SJSA1 (cell line): ENCODE measurements around the gene UBC. TPM values are rescaled to one million over a fixed set of nuclear protein-coding genes. Genes with fewer than 3 reads are reported as not detected.
"Not testable (repeated sequence)": the region's sequence is repeated elsewhere in the genome, so short reads cannot be mapped to it uniquely, and the experiment has no call there.

Experiments
- DNase-seq, 2 experiments: peaks; one replicate each; pipeline ENCODE4 v3.0.0-alpha.2; 2015 to 2020; ENCODE audit warnings: low spot score in 2 of 2, low read depth in 1 of 2
- H3K27ac ChIP-seq: fragments of 250-450 bp; sonication (Bioruptor Pico); 2 replicates; pipeline ENCODE4 v1.5.1; 2020; ENCODE audit warnings: mild to moderate bottlenecking, moderate library complexity
- H3K27me3 ChIP-seq: fragments of 250-450 bp; sonication (Bioruptor Pico); replicated peaks from 2 replicates; pipeline ENCODE4 v1.5.1; 2020; ENCODE audit warnings: mild to moderate bottlenecking, moderate library complexity
- H3K36me3 ChIP-seq: fragments of 250-450 bp; sonication (Bioruptor Pico); 2 replicates; pipeline ENCODE4 v1.5.1; 2020; ENCODE audit warnings: mild to moderate bottlenecking
- H3K4me1 ChIP-seq: fragments of 250-450 bp; sonication (Bioruptor Pico); replicated peaks from 2 replicates; pipeline ENCODE4 v1.6.1; 2021; ENCODE audit warnings: mild to moderate bottlenecking
- H3K4me3 ChIP-seq: fragments of 250-450 bp; sonication (Bioruptor Pico); 2 replicates; pipeline ENCODE4 v1.5.1; 2020; ENCODE audit warnings: mild to moderate bottlenecking
- H3K9me3 ChIP-seq: fragments of 250-450 bp; sonication (Bioruptor Pico); replicated peaks from 2 replicates; pipeline ENCODE4 v1.5.1; 2020; ENCODE audit warnings: mild to moderate bottlenecking
- total RNA-seq: library from RNA; depleted of rRNA; stranded (reverse); fragments of >200 nt; shearing (Covaris generic); gene quantifications from 2 replicates; pipeline ENCODE4 v1.2.3, GENCODE V29; 2014

Gene UBC
- total RNA-seq, 1 experiment from 2014 or later = 1,026 TPM

DNA sequence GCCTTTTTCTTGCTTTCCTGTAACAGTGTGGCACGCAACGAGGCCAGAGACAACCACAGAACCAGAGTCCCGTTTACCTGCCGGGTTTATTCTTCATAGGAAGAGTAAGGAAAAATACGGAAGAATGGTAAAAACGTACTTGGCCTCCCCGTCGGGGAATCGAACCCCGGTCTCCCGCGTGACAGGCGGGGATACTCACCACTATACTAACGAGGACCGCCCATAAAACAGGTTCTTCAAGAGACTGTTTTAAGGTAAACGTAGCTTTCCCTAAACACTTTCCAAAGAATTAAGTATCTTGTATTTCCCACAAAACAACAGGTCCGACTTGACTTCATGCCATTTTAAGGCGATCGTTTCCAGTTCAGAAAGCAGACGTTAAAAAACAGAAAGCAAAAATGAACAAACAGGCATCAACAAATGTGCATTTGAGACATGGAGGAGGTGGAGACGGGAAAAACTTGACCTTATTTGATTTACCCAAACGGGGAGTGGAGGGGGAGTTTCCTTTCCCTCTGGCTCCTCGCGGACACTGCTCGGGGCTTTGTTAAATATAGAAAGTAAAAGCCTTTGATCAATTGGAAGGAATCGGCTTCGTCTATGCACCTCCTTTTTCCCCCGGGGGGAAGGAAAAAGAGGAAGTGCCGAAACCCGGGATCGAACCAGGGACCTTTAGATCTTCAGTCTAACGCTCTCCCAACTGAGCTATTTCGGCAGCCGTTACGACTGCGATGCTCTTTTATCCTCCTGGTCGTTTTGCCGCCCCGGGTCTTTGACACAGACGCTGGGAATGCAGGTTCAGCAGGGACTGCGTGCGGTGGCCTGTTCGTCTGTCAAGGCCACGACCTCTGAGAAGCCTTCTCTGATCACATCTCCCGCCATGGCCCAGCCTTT, 13.0 kb upstream of the UBC start:
- Histone ChIP-seq H3K27me3 (no peaks in the 10 kb centered on the region), H3K36me3 (no peaks in the 10 kb centered on the region), H3K27ac (peak overlapping the region; percentile 2; the same call in 1 of the 2 replicates), H3K9me3 (no peaks in the 10 kb centered on the region), H3K4me1 (peaks cover 17% of the 10 kb centered on the region), H3K4me3 (peak overlapping the region; percentile 46)
- DNase-seq = peak; percentile 83 to 95

DNA sequence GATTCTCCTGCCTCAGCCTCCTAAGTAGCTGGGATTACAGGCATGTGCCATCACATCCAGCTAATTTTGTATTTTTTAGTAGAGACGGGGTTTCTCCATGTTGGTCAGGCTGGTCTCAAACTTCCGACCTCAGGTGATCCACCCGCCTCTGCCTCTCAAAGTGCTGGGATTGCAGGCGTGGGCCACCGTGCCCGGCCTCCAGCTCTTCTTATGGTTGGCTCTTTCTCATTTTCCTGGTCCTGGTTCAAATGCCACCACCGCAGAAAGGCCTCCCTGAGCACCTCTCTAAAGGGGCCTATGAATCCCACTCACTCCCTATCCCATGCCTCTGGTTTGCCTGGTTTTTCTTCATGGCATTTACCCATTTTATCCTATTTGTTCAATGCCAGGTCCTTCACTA, 11.3 kb upstream of the UBC start:
- H3K9me3 ChIP-seq, H3K4me3 ChIP-seq, DNase-seq, H3K27me3 ChIP-seq, H3K36me3 ChIP-seq, H3K27ac ChIP-seq: not testable (repeated sequence)
- peaks cover 24% of the 10 kb centered on the region for H3K4me1 ChIP-seq

DNA sequence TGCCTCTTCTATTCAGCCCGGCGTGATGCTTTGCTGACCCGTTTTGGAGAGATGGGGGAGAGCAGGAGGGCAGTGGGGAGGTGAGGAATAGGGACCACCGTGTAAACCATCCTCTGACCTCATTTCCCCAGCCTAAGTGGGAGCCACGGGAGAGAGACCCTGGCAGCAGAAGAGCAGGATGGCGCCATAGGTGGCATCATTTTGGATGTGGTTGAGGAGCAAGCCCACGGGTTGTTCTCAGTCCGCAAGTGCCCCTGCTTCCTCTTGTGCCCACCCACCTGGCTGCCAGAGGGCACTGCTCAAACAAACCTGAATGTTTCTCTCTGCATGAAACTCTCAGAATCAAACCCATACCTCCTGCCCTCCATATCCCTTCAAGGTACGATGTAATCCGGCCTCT, 10.7 kb upstream of the UBC start:
- Histone ChIP-seq H3K27ac (no peak overlapping the region), H3K4me3 (no peak overlapping the region), H3K27me3 (no peaks in the 10 kb centered on the region), H3K4me1 (peaks cover 25% of the 10 kb centered on the region), H3K9me3 (no peaks in the 10 kb centered on the region), H3K36me3 (no peaks in the 10 kb centered on the region)
- DNase-seq = no peak

DNA sequence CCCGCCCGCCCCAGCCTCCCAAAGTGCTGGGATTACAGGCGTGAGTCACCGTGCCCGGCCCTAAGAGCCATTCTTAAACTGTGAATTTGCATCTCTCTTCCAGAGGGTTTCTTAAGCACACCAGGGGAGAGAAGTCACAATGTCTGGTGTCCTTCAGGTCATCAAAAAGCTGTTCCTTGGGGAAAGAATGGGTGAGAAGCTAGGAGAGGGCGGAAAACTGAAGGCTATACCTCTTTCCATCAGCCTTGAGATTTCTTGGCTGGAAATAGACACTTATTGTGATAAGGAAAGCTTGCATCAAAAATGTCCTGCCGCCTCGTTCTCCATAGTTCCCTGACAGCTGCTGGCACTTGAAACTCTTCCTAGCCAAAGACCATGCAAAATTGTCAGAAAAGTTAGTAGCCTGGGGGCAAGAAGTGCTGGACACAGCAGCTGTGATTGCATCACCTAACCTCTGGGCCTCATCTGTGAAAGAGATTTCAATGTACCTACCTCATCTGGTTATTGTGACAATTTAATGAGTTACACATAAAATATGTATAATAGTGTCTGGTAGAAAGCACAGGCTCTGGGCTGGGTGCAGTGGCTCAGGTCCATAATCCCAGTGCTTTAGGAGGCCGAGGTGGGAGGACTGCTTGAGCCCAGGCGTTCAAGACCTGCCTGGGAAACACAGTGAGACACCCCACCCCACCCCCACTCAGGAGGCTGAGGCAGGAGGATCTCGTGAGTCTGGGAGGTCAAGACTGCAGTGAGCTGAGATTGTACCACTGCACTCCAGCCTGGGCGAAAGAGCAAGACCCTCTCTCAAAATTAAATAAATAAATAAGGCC, 9.7 kb upstream of the UBC start:
- Histone ChIP-seq H3K4me3 (no peak overlapping the region), H3K4me1 (peaks cover 35% of the 10 kb centered on the region), H3K9me3 (no peaks in the 10 kb centered on the region), H3K27ac (peak overlapping the region; percentile 88), H3K36me3 (no peaks in the 10 kb centered on the region), H3K27me3 (no peaks in the 10 kb centered on the region)
- peak; percentile 44 to 63 for DNase-seq

DNA sequence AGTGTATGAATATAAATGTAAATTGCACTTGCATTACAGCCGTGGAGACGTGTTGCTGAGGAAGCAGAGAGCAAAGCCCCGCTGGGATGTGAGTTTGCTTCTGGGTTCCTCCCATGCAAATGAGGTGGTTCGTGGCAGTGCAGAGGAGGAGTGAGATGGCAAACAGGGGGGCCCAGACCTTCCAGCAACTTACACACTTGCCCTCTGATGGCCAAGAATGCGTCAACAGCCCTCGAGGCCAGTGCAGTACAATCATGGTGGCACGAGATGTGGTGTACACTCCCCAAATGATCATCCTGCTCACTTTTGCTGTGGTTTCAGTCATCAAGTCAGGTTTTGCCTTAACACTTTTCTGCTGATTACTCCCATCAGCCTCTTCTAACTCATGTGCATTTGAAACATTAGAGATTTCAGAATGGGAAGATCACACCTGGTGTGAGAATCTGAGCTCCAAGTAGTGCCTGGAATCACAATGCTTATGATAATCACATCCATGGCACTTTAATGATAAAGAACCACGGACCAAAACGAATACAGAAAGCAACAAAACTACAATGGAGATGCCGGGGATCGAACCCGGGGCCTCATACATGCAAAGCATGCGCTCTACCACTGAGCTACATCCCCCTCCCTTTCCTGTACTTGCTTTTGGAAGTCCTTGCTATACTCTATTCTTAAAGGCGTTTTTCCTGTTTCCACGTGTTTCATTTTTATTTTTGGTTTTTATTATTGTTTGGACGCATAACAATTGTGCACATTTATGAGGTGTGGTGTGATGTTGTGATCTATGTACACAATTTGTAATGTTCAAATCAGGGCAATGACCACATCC, 7.0 kb upstream of the UBC start:
- Histone ChIP-seq H3K4me3 (peak overlapping the region; percentile 17), H3K27me3 (no peaks in the 10 kb centered on the region), H3K9me3 (no peaks in the 10 kb centered on the region), H3K4me1 (peaks cover 49% of the 10 kb centered on the region), H3K36me3 (no peaks in the 10 kb centered on the region), H3K27ac (no peak overlapping the region)
- DNase-seq = peak; percentile 67 to 78

DNA sequence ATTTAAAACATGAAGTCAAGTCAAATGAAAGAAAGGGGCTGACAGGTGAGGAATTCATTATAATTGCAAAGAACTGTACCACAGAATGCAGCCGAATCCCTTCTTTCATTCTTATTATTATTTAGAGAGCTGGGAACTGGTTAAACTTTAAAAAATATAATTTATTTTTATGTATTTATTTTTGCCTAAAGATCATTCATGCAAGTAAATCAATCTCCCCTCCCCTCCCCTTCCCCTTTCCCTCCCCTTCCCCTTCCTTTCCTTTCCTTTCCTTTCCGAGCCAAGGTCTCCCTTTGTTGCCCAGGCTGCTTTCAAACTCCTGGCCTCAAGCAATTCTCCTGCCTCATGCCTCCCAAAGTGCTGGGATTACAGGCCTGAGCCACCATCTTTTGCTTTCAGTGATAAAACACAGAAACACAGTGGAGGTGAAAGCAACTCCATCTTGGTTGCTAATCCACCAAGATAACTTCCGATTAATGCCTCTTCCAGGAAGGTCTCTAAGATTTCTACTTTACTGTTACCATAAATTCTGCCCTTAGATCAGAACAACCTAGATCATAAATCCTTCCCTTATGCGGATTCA, 6.0 kb upstream of the UBC start:
- Histone ChIP-seq H3K27me3 (no peaks in the 10 kb centered on the region), H3K4me1 (peaks cover 59% of the 10 kb centered on the region), H3K9me3 (no peaks in the 10 kb centered on the region), H3K36me3 (no peaks in the 10 kb centered on the region), H3K27ac (peak overlapping the region; percentile 23; the same call in 1 of the 2 replicates), H3K4me3 (no peak overlapping the region)
- no peak for DNase-seq

DNA sequence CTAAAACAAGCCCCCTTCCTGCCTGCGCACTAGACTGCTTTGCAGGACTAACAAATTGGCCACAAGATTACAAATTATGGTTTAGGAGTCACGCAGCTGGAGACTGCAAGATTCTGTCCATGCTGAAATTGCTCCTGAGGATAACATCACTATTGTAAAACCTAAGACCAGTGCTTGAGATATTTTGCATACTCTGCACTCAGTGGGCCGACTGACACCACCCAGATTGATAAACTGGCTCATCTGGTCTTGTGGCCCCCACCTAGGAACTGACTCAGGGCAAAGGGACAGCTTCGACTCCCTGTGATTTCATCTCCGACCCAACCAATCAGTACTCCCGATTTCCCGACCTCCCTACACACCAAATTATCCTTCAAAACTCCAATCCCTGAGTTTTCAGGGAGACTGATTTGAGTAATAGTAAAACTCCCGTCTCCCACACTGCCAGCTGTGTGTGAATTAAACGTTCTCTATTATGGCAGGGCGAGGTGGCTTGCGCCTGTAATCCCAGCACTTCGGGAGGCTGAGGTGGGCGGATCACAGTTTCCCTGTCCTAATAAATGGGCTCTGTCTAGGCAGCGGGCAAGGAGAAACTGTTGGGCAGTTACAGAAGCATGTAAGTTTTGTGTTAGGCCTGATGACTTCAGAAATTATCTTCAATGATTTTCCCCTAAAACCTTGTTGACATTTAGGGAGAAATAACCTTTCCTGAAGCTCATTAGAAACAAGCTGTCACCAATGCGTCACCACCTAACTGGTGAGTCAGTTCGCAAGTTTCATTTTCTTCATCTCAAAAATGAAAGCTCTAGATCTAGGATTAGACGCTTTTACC, 5.3 kb upstream of the UBC start:
- H3K27ac ChIP-seq = peak overlapping the region; percentile 23
- H3K4me3 ChIP-seq = no peak overlapping the region
- H3K27me3 ChIP-seq = no peaks in the 10 kb centered on the region
- no peaks in the 10 kb centered on the region for H3K9me3 ChIP-seq
- peak in 1 of 2 experiments; percentile 23 for DNase-seq
- no peaks in the 10 kb centered on the region for H3K36me3 ChIP-seq
- peaks cover 61% of the 10 kb centered on the region for H3K4me1 ChIP-seq

DNA sequence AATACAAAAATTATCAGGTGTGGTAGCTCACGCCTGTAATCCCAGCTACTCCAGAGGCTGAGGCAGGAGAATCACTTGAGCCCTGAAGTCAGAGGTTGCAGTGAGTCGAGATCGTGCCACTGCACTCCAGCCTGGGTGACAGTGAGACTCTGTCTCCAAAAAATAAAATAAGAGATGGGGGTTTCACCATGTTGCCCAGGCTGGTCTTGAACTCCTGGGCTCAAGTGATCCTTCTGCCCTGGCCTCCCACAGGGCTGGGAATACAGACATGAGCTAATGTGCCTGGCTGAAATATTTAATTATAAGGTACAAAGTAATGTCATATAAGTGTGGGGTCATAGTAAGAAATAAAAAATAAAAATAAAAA, 4.2 kb upstream of the UBC start:
- H3K36me3 ChIP-seq = peaks cover 11% of the 10 kb centered on the region
- H3K4me3 ChIP-seq = not testable (repeated sequence)

DNA sequence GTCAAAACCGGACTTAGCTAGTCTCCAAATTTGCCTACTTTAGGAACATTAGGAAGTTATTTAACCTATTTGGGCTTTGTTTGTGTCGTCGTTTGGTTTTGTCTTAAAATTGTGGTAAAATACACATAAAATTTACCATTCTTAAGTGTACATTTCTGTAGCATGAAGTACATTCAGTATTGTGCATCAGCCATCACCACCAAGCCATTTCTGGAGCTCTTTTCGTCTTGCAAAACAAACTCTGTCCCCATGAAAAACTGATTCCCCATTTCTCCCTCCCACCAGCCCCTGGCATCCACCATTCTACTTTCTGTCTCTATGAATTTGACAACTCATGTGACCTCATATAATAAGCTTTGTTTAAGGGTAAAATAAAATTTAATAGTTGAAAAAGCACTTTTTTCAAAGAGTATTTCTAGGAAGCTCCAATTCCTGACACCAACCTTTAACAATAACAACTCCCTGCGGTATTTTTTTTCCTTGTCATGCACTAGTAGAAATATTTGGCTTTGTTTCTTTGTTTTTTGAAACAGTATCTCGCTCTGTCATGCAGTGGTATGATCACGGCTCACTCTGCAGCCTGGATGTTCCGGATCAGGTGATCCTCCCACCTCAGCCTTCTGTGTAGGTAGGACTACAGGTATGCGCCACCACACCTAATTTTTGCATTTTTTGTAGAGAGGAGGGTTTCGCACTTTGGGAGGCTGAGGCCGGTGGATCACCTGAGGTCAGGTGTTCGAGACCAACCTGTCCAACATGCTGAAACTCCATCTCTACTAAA, 3.6 kb upstream of the UBC start:
- peaks cover 52% of the 10 kb centered on the region for H3K4me1 ChIP-seq
- no peak for DNase-seq
- no peaks in the 10 kb centered on the region for H3K27me3 ChIP-seq

More for the DNA sequence above, 4.2 kb upstream of the UBC start:
- H3K9me3 ChIP-seq, H3K27me3 ChIP-seq, DNase-seq: not testable (repeated sequence)
- peaks cover 54% of the 10 kb centered on the region for H3K4me1 ChIP-seq
- peak overlapping the region; percentile 100 for H3K27ac ChIP-seq

DNA sequence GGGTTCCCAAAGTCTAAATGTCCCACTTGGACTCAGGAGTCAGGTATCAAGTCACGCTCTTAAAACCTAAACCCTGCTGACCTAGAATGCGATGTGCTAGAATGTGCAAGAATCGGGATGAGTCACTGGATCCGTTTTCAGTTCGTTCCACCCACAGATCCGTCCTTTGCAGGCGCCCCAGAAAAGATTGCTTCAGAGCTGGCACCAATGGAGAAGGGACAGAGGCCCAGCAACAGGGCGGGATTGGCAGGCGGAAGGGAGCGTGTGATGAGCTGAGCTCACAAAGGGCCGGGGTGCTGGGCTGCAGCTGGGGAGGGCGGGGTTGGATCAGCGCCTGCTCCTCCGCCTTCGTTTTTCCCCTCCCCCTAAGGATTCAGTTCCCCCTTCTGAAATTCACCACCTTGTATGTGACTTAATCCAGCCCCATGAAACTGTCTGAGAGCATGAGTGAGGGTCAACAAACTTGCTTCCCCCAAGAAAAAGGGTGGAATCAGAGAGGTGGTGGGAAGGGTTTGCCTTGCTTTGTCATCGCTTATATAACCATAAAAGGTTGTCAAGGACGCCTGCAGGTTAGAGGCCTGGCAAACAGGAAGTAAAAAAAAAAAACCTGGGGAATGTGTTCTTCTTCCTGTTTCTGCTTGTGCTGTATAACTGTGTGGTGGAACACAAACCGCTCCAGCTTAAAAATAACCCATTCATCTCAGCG, 2.8 kb upstream of the UBC start:
- H3K4me1 ChIP-seq = peaks cover 51% of the 10 kb centered on the region

More for the DNA sequence above, 3.6 kb upstream of the UBC start:
- H3K9me3 ChIP-seq = no peaks in the 10 kb centered on the region
- H3K27ac ChIP-seq = peak overlapping the region; percentile 100
- peak overlapping the region; percentile 18 for H3K4me3 ChIP-seq
- H3K36me3 ChIP-seq = peaks cover 12% of the 10 kb centered on the region

DNA sequence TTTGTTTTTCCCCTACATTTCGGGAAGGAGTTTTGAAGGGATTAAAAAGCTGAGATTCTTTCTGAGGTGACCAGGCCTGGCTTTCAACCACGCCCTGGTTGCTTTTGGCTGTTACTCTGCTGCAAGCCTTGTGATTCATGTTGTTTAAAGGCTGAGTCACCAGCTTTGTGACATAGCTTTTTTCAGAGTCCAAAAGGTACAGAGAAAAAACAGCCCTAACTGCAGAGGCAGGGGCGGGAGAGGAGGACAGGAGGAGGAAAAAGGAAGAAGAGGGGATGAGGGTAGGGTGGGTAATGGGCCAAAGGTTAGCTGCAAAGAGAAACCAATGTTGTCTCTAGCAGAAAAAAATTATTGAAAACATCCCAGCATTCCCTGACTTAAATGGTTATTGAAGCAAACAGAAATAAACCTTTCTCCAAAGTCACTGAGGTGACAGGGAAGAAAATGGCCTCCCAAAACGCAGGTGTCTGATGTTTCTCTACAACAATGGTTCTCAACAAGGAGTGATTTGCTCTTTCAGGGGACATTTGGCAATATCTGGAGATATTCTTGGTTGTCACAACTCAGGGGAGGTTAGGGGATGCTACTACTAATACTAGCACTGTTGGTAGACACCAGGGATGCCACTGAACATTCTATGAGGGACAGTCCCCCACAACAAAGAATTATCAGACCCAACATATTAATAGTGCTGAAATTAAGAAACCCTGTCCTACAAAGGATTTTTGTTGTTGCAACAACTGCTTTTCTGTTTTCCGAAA, 2.1 kb upstream of the UBC start:
- DNase-seq = peak; percentile 80 to 87
- H3K27me3 ChIP-seq = no peaks in the 10 kb centered on the region
- no peaks in the 10 kb centered on the region for H3K9me3 ChIP-seq
- H3K36me3 ChIP-seq = peaks cover 15% of the 10 kb centered on the region
- peaks cover 47% of the 10 kb centered on the region for H3K4me1 ChIP-seq
- peak overlapping the region; percentile 18 for H3K4me3 ChIP-seq
- peak overlapping the region; percentile 100 for H3K27ac ChIP-seq

More for the DNA sequence above, 2.8 kb upstream of the UBC start:
- DNase-seq = peak; percentile 98 to 99
- Histone ChIP-seq H3K27me3 (no peaks in the 10 kb centered on the region), H3K4me3 (peak overlapping the region; percentile 18), H3K9me3 (no peaks in the 10 kb centered on the region), H3K36me3 (peaks cover 15% of the 10 kb centered on the region), H3K27ac (peak overlapping the region; percentile 100)
